Effector memory CD8-positive, alpha-beta T cell (primary cell): ENCODE measurements around the gene TNFRSF21.

Source experiments
- ATAC-seq: fragments of 150-1000 bp; cut with Tn5 transposase; replicated peaks from 2 replicates; pipeline ENCODE4 v1.10.0; 2021; ENCODE audit warnings: mild to moderate bottlenecking, moderate library complexity
- DNase-seq, 3 experiments: peaks; one replicate each; pipeline ENCODE4 v3.0.0; 2021
- H3K27ac Mint-ChIP-seq, 2 donors: one replicate each; pipeline ENCODE4 v1.8.0; 2022; ENCODE audit warnings: mild to moderate bottlenecking in 2 of 2, mixed read lengths in 2 of 2, moderate library complexity in 2 of 2
- H3K27me3 Mint-ChIP-seq, 2 donors: one replicate each; pipeline ENCODE4 v1.8.0; 2022; ENCODE audit warnings: mixed read lengths in 2 of 2
- H3K36me3 Mint-ChIP-seq: one replicate; pipeline ENCODE4 v1.8.0; 2022; ENCODE audit warnings: mild to moderate bottlenecking, moderate library complexity, mixed read lengths; ENCODE audit not compliant: insufficient read depth
- H3K4me1 Mint-ChIP-seq, 2 donors: one replicate each; pipeline ENCODE4 v1.8.0; 2022; ENCODE audit warnings: low read depth in 2 of 2, mixed read lengths in 2 of 2
- H3K4me3 Mint-ChIP-seq, 2 donors: one replicate each; pipeline ENCODE4 v1.8.0; 2022; ENCODE audit warnings: mild to moderate bottlenecking in 2 of 2, mixed read lengths in 2 of 2, moderate library complexity in 2 of 2
- H3K9me3 Mint-ChIP-seq, 2 donors: one replicate each; pipeline ENCODE4 v1.8.0; 2022; ENCODE audit warnings: mixed read lengths in 2 of 2

TNFRSF21 gene

DNA sequence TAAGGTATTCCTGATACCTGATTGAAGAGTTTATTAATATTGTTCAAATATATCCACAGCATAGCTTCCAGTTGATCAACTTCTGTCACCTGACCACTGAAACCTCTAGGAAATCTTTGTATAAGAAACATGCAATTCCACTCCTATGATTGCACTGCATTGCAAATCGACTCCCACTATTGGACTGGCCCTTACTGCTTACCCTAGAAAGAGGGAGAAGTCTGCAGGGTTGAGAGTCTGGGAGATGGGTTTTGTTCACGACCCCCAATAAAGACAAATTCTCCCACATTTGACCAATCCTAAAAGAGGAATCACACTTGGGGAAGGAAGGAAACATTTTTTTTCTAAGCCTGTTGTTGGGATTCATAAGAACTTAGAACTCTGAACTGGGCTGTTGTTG lies 43.7 kb downstream of the TNFRSF21 start:
- Mint-ChIP-seq H3K27ac (no peak overlapping the region), H3K4me1 (no peaks in the 10 kb centered on the region), H3K36me3 (no peaks in the 10 kb centered on the region), H3K27me3 (peaks cover 19 to 44% of the 10 kb centered on the region in 2 donors), H3K9me3 (no peaks in the 10 kb centered on the region), H3K4me3 (no peak overlapping the region)
- no peak for ATAC-seq
- no peak for DNase-seq

- Mint-ChIP-seq H3K36me3 (no peaks in the 10 kb centered on the region), H3K9me3 (no peaks in the 10 kb centered on the region), H3K27ac (no peak overlapping the region), H3K4me1 (no peaks in the 10 kb centered on the region), H3K4me3 (no peak overlapping the region), H3K27me3 (peaks cover 18 to 40% of the 10 kb centered on the region in 2 donors)
- DNase-seq, result no peak
- no peak for ATAC-seq
Measured at GRCh38 chr6:47264775-47265184, 44.9 kb downstream of the TNFRSF21 start.

DNA sequence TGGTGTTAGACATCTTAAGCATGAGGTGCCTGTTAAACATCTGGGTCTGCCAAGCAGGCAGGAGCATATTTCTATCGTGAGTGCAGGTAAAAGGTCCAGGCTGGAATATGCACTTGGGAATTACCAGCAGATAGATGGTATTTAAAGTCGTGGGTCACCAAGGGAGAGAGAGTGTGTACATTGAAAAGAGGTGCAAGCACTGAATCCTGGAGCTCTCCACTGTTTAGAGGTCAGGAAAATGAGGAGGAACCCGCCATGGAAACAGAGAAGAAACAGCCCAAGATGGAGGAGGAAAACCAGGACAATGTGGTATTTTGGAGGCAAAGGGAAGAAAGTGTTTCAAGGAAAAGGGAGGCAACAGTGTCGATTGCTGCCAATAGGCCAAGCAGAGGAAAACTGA lies 46.4 kb downstream of the TNFRSF21 start:
- DNase-seq (no peak), ATAC-seq (no peak)
- no peaks in the 10 kb centered on the region for H3K9me3 Mint-ChIP-seq
- no peak overlapping the region for H3K27ac Mint-ChIP-seq
- H3K36me3 Mint-ChIP-seq, result no peaks in the 10 kb centered on the region
- H3K27me3 Mint-ChIP-seq, result peaks cover 11 to 36% of the 10 kb centered on the region in 2 donors
- H3K4me1 Mint-ChIP-seq, result no peaks in the 10 kb centered on the region
- H3K4me3 Mint-ChIP-seq, result no peak overlapping the region

DNA sequence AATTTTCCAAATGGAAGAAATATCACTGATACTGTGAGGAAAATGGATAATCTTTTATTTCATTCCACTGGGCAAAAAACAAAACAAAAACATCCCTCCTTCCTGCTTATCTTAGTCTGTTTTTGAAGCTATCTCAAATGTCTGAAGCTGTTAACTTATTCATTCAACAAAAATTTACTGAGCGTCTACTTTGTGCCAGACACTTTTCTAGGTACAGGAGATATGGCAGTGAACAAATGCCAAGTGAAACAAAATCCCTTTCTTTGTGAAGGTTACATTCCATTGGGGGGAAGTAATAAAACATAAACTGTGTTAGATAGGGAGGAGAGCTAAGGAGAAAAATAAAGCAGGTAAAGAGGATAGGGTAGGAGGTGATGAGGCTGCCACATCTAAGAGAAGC lies 47.5 kb downstream of the TNFRSF21 start:
- DNase-seq, result no peak
- ATAC-seq, result no peak
- H3K9me3 Mint-ChIP-seq, result no peaks in the 10 kb centered on the region
- H3K36me3 Mint-ChIP-seq, result no peaks in the 10 kb centered on the region
- no peaks in the 10 kb centered on the region for H3K4me1 Mint-ChIP-seq
- no peak overlapping the region for H3K27ac Mint-ChIP-seq
- no peak overlapping the region for H3K4me3 Mint-ChIP-seq
- H3K27me3 Mint-ChIP-seq, result peaks cover 9 to 34% of the 10 kb centered on the region in 2 donors

GRCh38 chr6:47261191-47261590 lies 48.5 kb downstream of the TNFRSF21 start:
- no peak overlapping the region for H3K27ac Mint-ChIP-seq
- H3K4me3 Mint-ChIP-seq, result no peak overlapping the region
- no peaks in the 10 kb centered on the region for H3K9me3 Mint-ChIP-seq
- peaks cover 9 to 34% of the 10 kb centered on the region in 2 donors for H3K27me3 Mint-ChIP-seq
- H3K36me3 Mint-ChIP-seq, result no peaks in the 10 kb centered on the region
- DNase-seq, result no peak
- ATAC-seq, result no peak
- H3K4me1 Mint-ChIP-seq, result no peaks in the 10 kb centered on the region

DNA sequence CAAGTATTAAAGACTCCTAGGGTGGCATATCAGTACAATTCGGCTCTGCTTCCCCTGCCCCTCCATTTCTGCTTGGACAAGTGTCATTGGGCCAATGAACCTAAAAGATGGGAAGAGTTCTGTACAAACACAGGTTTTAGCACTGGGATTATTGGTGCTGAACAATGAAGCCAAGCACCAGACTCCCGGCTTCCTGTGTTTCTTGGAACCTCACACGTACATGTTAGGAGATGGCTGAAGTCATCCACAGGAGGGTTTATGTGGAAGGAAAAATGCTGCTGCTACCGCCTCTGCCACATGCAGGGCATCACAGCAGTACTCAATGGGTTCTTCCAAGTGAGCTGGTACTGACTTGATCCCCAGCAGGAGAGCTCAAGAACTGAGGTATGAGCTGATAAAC lies 49.7 kb downstream of the TNFRSF21 start:
- H3K4me3 Mint-ChIP-seq, result no peak overlapping the region

GRCh38 chr6:47258724-47259347 lies 50.9 kb downstream of the TNFRSF21 start:
- no peak for DNase-seq
- H3K9me3 Mint-ChIP-seq, result no peaks in the 10 kb centered on the region
- peaks cover 9 to 34% of the 10 kb centered on the region in 2 donors for H3K27me3 Mint-ChIP-seq
- H3K36me3 Mint-ChIP-seq, result no peaks in the 10 kb centered on the region
- no peak overlapping the region for H3K4me3 Mint-ChIP-seq
- no peaks in the 10 kb centered on the region for H3K4me1 Mint-ChIP-seq
- ATAC-seq, result no peak
- no peak overlapping the region for H3K27ac Mint-ChIP-seq

More for the DNA sequence above, 49.7 kb downstream of the TNFRSF21 start:
- ATAC-seq, result no peak
- Mint-ChIP-seq H3K27me3 (peaks cover 9 to 34% of the 10 kb centered on the region in 2 donors), H3K27ac (no peak overlapping the region), H3K4me1 (no peaks in the 10 kb centered on the region), H3K36me3 (no peaks in the 10 kb centered on the region), H3K9me3 (no peaks in the 10 kb centered on the region)
- no peak for DNase-seq

- DNase-seq, result no peak
- ATAC-seq, result no peak
- Mint-ChIP-seq H3K27me3 (peaks cover 9 to 24% of the 10 kb centered on the region in 2 donors), H3K27ac (no peak overlapping the region), H3K4me1 (no peaks in the 10 kb centered on the region), H3K4me3 (no peak overlapping the region), H3K9me3 (no peaks in the 10 kb centered on the region), H3K36me3 (no peaks in the 10 kb centered on the region)
Measured at GRCh38 chr6:47256981-47257730, 52.5 kb downstream of the TNFRSF21 start.

GRCh38 chr6:47256361-47256760 lies 53.3 kb downstream of the TNFRSF21 start:
- no peaks in the 10 kb centered on the region for H3K4me1 Mint-ChIP-seq
- H3K9me3 Mint-ChIP-seq, result no peaks in the 10 kb centered on the region
- H3K36me3 Mint-ChIP-seq, result no peaks in the 10 kb centered on the region
- ATAC-seq (no peak), DNase-seq (no peak)
- H3K27ac Mint-ChIP-seq, result no peak overlapping the region
- H3K4me3 Mint-ChIP-seq, result no peak overlapping the region
- peaks cover 9 to 16% of the 10 kb centered on the region in 2 donors for H3K27me3 Mint-ChIP-seq

GRCh38 chr6:47254906-47255305 lies 54.8 kb downstream of the TNFRSF21 start:
- peaks cover 6 to 8% of the 10 kb centered on the region in 2 donors for H3K27me3 Mint-ChIP-seq
- H3K36me3 Mint-ChIP-seq, result no peaks in the 10 kb centered on the region
- H3K4me1 Mint-ChIP-seq, result no peaks in the 10 kb centered on the region
- H3K27ac Mint-ChIP-seq, result no peak overlapping the region
- H3K9me3 Mint-ChIP-seq, result no peaks in the 10 kb centered on the region
- H3K4me3 Mint-ChIP-seq, result no peak overlapping the region
- ATAC-seq (no peak), DNase-seq (no peak)

DNA sequence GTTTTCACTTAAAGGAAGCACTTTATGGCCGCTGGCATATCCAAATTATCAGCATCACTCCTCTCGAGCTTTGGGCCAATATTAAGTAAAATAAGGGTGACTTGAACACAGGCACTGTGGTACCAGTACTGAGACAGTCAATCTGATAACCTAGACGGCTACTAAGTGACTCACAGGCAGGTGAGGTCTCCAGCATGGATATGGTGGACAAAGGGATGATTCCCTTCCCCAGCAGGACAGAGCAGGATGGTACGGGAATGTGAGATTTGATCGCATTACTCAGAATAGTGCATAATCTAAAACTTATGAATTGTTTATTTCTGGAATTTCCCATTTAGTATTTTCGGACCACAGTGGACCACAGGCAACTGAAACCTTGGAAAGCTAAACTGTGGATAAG lies 55.7 kb downstream of the TNFRSF21 start:
- Mint-ChIP-seq H3K4me1 (no peaks in the 10 kb centered on the region), H3K27me3 (no peaks in the 10 kb centered on the region), H3K4me3 (no peak overlapping the region), H3K36me3 (no peaks in the 10 kb centered on the region), H3K27ac (no peak overlapping the region), H3K9me3 (no peaks in the 10 kb centered on the region)
- DNase-seq, result no peak
- no peak for ATAC-seq

- no peak overlapping the region for H3K4me3 Mint-ChIP-seq
- DNase-seq, result no peak
- no peaks in the 10 kb centered on the region for H3K9me3 Mint-ChIP-seq
- no peaks in the 10 kb centered on the region for H3K27me3 Mint-ChIP-seq
- ATAC-seq, result no peak
- no peaks in the 10 kb centered on the region for H3K36me3 Mint-ChIP-seq
- H3K4me1 Mint-ChIP-seq, result no peaks in the 10 kb centered on the region
- no peak overlapping the region for H3K27ac Mint-ChIP-seq
Measured at GRCh38 chr6:47253136-47253535, 56.6 kb downstream of the TNFRSF21 start.

GRCh38 chr6:47252633-47253032 lies 57.1 kb downstream of the TNFRSF21 start:
- no peak overlapping the region for H3K27ac Mint-ChIP-seq
- ATAC-seq (no peak), DNase-seq (no peak)
- H3K27me3 Mint-ChIP-seq, result no peaks in the 10 kb centered on the region
- H3K4me1 Mint-ChIP-seq, result no peaks in the 10 kb centered on the region
- H3K9me3 Mint-ChIP-seq, result no peaks in the 10 kb centered on the region
- no peaks in the 10 kb centered on the region for H3K36me3 Mint-ChIP-seq
- H3K4me3 Mint-ChIP-seq, result no peak overlapping the region

DNA sequence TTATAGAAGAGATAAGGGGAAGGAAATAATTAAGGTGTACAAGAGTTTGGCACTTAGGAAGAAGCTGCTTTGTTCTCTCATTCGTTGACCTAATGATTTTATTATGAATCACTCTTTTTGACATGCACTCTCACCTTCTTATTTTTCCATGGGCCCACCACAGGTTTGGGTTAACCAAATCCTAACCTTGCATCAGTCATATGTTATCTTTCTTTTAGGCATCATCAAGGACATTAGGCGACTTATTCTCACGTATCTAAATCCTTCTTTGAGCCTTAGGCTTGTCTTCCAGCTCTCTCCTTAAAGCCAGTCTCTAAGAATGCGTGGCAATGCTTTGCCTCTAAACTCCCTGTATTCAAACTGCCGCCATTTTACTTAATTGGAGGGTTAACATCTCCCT lies 58.3 kb downstream of the TNFRSF21 start:
- no peak for ATAC-seq

More for the DNA sequence above, 58.3 kb downstream of the TNFRSF21 start:
- DNase-seq, result no peak
- no peaks in the 10 kb centered on the region for H3K27me3 Mint-ChIP-seq
- H3K36me3 Mint-ChIP-seq, result no peaks in the 10 kb centered on the region
- no peaks in the 10 kb centered on the region for H3K9me3 Mint-ChIP-seq
- no peak overlapping the region for H3K4me3 Mint-ChIP-seq
- H3K4me1 Mint-ChIP-seq, result no peaks in the 10 kb centered on the region
- no peak overlapping the region for H3K27ac Mint-ChIP-seq
